HK-2 (cell line): ENCODE results near the gene NFIA.
A peak's percentile ranks its signal among the peaks of the same experiment; 100 is the strongest.

Experiments used
- DNase-seq: peaks from one replicate; pipeline ENCODE4 v3.0.0-alpha.2; 2018; ENCODE audit not compliant: unreplicated experiment

The NFIA gene

DNA sequence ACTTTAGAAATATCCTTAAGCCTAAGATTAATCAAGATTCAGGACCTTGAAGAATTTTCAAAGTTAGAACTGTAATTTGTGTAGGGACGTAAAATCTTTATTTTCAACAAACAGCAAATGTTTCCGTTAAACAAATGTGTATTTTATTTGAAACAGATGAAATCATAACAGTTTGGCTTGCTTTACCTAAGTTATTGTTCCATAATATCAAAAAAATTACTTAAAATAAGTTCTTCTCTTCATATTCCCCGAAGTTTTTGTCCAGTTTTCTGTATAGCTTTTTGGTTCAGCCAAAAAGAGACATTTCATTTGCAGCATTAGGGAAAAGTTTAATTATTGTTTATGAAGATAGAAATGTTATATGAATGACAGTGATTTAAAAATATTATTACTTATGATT is 100.1 kb downstream of the NFIA start:
- no peak for DNase-seq

DNA sequence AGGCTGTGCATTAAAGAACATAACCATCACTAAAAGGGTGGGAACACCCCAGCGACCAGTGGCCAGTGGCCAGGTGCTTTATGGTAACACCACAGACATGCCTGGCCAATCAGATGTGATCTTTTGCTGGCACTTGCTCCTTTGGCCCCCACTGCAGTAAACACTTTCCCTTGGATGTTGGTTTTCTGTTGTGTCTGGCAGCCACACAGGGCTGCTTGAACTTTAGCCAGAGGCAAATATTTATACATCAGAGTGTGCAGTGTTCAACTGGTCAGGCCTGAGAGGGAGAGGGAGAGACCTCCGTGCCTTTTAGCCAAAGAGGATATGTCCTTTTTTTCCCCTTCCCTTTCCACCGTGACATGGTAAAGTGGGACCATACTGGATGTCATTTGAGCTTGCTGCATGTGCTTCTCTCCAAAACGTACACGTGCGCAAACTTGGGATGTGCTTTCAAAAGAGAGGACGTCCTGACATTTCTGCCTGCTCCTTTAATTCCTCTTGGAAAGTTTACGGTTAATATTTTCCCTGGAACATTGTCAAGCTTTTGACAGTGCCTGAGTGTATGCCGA is 101.2 kb downstream of the NFIA start:
- DNase-seq = no peak

DNA sequence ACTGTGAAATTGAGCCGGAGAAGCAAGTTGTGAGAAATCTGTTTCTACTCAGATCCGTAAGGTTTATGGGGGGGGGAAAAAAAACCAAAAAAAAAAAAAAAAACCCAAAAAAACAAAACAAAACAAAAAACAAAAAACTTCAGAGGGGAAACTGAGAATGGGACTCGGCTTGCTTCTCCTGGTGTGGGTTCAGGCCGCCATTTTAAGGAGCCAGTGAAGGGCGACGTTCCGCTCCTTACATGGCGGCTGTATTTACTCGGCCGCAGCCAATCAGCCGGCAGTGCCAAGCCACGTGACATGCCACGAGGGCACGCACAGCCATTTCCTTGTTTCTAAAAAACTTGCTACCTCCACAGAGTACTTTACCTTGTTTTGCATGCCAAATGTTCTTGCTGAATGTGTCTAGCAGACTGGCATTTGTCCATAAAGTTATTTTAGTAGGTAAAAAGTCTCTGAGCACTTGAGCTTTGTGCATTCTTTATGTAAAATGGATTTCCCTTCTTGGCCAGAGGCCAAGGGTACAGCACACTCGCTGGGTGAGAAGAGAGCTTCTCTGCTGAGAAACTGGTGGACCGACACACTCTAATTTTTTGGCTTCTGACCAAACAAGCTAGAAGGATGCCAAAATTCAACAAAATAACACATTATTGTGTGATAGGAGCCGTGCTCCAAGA is 101.8 kb downstream of the NFIA start:
- DNase-seq = peak; percentile 60

DNA sequence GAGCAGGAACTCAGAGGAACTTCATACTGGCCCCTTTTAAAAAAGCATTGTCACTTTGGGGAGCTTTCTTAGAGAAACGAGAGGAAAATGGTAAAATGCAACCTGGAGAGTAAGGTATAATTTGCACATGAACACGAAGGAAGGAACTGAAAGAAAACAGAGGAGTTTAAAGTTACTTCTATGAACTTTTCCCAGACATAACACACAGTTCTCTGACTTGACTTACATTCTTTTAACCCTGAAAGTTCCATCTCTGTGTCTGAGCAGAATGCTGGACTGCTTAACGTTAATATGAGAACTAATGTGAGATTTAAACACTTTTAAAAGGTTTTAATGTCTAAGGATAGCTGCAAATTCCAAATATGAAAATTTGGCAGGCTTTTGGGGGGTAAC is 102.3 kb downstream of the NFIA start:
- no peak for DNase-seq

DNA sequence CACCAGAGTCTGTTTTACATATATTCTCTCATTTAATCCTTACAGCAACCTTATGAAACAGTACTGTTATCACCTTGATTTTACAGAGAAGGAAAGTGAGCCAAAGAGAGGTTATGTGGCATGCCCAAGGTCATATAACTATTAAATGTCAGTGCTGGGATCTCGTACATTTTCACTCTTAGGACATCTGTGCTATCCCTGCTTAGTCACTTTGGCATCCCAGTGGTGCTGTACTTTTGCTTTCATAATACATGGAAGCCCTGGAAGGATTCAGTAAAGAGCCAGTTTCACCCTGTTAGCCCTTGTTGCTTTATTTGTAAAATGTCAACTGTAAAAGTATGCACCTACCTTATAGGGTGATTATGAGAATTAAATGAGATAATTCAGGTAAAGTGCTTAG is 104.4 kb downstream of the NFIA start:
- no peak for DNase-seq

DNA sequence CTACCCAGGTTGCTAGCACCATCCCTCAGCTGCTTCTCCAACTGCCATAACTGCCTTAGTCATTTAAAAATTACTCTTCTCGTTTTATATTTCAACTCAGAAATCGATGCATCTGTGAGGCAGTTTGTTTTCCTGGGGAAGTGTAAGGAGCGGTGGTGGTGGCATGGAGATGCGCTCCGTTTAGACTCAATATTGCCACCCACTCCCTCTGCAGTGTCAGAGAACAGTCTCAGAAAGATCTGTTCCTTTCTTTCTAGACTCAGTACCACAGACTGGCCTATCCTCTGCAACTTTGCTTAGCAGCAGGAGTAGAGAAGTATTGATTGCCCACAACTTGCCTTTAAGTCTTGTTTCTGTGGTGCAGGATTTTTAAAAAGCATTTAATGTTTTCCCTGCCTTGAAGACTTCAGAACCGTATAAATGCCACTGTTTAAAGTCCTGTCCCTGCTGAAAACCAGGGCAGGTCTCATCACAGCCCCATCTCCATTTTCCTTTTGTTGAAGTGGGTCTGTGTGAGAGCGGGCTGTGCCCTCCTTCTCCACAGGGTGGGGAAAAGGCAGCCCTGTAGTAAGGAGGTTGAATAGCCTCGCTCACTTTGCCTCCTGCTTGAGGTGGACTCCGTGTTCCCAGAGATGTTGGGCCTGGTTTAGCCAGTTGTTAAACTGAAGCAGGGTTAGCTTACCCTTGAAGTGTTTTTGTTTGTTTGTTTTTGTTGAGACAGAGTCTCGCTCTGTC is 105.2 kb downstream of the NFIA start:
- DNase-seq = no peak

DNA sequence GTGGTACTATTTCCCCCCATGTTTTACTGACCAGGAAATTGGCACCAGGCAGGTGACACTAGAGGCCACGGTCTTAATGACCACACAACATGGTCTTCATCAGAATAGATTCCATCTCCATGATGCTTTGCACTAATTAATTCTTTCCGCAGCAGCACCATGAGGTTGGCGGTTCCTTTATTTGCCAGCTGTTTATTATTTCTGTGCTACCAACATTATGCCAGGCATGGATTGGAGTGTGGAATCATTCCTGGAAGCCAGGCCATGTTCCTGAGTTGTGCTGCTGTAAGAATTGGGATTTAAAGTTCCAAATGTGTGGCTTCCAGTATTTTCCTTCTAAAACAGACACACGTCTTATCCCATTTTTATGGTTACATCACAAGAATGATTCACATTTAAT is 107.8 kb downstream of the NFIA start:
- no peak for DNase-seq

DNA sequence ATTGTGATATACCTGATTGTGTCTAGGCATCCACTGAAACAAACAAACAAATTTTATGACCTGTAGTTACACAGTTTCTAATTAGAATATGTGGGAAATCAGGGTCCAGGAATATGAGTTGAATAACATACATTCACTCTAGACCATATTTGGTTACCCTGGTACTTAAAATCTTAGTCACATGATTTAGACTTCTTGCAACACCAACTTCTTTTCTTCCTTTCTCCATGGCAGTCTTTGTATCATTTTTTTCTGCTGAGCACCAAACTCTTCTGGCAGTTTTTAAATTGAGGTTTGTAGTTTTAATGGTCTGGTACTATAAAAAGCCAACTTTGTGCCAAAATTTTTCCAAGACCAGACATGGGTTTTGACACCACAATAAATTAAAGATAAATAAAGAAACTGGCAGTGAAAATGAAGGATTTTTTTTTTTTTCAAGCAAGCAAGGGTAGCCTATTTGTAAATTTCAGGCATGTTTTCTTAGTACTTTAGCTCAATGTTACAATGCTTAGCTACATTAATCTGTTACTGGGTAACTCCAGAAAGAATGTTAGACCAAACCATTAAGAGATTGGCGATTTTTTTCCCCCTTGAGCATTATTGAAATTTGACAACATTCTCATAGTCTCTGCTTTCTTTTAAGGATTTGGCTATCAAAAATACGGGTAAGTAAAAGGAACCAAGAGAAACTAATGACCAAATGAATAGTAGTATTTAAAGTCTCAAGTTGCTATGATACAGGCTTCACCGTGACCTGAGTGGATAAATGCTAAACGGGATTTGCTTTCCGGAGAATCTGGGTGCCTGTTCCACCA is 108.5 kb downstream of the NFIA start:
- DNase-seq = no peak

DNA sequence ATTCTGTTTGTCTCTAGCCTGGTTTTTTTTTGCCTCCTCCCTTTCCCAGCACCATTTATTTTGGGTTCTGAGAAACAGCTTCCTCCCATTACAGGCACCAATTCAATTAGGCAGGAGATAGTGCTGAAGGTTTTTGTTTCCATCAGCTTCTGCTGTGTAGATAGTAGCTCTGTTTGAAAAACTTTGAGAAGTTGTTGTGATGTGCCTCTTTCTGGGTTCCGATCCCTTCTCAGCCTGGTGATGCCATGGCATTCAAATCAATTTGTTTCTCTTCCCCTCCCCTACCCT is 109.0 kb downstream of the NFIA start:
- DNase-seq = no peak

DNA sequence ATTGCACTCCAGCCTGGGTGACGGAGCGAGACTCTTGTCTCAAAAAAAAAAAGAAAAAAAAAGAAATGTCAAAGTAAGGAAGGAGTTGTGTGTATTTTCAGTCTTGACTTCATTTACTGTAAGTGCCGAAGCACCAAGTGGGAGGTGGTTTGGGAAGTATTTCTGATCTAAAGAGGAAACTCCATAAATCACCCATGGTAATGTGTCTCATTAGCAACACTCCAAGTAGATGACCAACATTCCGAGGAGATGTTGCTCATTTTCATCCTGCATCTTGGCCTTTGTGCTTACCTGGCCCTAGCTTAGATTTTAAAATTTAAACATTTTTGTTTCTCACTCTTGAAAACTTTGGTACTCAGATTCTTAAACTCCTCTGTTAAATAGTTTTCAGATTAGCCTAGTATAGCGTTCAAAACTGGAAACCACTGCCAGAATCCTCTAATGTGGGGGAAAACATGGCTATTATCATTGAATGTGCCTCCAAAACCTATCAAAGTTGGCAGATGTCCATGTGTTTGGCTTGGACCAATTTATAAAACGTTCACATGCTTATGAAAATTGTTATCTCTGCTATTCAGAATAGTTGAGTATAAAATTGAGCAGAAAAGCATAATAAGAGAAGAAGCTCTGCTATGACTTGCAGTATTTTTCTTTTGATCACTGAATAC is 110.4 kb downstream of the NFIA start:
- no peak for DNase-seq

DNA sequence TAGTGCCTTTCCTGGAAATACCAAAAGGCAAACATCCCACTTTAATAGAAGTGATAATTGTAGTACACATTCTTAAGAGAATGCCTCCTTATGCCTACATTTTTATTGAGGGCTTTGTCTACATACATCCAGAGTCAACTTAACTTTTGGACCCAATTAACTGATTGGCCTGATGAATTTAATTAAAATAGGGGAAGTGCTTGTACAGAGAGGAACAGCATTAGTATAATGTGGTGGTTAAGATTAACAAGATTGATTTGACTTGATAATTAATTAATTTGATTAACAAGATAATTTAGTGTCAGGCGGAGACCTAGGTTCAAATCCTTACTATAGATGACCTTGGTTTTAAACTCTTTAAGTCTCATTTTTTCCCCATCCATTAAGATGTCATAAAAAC is 111.4 kb downstream of the NFIA start:
- DNase-seq = no peak

DNA sequence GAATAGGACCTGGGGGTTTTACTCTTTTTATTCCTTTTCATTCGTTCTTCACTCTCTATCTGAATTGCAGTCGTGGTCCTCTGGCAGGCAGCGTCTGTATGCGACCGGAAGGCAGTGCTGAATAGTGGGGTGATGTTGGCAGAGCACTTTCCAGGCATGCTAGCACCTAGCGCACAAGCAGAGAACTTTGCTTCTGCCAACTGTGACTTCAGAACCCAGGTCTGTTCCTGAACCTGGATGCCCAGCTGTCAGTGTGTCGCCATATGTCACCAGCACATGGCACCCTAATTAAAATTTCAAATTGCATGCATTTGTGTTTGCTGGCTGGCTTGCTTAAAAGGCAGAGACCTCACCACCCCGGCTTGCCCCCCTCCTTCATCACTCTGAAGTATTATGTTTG is 116.2 kb downstream of the NFIA start:
- DNase-seq = no peak

DNA sequence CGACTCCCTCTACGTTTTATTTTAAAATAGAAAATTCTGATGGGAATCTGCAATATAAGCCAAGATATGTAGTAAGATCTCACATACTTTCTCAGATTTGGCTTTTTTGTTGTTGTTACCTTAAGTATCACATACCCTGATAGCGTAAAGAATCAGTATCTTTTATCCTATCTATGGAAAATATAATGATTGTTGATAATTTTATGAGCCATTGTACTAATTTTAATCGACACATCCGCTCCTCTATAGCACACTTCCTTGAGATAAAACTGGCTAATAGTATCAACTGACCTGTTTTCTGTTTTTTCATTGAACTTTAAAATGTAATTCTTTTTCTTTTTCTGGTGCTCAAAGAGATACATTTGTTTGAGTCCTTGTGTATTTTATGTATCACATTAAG is 118.7 kb downstream of the NFIA start:
- no peak for DNase-seq

DNA sequence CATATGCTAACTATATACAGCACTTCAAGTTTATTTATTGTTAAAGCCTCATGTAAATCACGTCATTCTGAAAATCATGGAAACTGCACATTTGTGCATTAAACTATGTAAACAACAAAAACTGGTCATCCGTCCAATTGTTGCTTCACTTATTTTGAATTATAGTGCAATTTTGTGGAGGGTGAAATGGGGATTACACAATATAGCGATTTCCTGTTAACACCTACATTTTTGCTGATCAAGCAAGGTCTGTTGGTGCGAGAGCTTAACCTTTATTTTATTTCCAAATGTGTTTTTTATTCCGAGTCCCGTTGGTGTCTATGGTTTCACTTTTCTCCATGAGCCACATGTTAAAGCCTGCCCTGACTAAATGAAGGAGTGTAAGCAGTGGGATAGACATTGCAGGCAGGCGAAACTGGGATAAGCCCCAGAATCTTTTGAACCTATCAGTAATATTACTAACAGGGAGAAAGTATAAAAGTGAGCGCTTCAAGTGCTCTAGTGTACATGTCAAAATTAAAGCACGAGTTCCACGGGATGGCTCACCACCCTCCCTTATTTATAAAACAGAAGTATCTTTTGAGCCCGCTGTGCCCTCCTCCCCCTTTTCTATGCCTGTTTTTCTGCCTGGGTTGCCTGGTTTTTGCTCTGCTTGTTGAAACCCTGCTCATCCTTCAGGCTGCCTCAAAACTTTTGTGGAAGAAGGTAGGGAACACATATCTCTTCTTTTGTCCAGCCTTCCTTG is 120.7 kb downstream of the NFIA start:
- no peak for DNase-seq

DNA sequence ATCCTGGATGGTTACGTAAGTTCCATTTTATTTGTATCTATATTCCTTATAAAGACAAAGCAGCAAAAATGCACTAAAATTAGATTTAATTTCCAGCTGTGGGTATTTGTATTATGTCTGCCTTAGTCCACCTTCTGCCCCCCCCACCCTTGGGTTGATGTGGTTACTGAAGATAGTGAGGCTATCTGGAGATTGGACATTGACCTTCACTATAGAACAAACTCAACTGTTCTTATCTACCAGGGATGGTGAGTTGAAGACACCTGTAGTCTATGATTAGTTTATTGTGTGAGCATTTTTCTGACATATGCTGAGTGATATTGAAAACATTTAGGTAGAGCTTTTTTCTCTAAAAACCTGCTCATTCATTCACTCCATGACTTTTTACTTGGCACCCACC is 122.2 kb downstream of the NFIA start:
- no peak for DNase-seq

DNA sequence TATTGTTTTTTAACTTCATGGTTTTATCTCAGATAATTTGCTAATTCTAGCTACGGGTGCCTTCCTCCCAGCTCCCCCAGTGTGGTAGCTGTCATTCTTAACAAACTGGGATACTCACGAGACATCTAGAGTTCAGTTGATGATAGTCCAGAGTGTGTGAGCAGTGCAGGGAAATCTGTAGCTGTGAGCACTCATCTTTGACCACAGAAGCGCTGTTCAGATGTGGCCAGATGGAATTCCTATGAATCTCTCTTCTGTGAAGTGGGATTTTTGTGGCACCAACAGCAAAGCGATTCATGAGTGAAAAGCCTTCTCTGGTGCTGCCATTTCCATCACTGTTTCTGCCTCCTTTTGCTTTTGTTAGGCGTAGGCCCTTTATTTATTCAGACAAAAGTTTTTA is 125.1 kb downstream of the NFIA start:
- DNase-seq = peak; percentile 40

DNA sequence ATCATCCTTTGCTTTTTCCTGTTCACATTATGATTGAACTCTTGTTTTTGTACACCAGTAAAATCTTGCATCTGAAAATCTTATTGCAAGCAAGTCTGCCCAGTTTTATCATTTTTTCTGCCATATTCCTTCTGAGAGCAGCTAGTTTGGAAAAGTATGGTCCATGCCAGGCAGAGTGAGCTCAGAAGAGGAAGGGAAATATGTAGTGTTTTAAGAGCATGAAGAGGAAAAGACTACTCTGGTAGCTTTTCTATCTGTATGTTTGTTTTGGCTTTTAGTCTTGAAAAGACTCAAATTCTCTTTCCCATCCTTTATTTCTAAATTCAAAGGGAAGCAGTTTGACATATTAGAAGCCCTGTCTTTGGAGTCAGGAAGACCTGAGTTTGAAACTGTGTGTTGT is 125.8 kb downstream of the NFIA start:
- DNase-seq = no peak

DNA sequence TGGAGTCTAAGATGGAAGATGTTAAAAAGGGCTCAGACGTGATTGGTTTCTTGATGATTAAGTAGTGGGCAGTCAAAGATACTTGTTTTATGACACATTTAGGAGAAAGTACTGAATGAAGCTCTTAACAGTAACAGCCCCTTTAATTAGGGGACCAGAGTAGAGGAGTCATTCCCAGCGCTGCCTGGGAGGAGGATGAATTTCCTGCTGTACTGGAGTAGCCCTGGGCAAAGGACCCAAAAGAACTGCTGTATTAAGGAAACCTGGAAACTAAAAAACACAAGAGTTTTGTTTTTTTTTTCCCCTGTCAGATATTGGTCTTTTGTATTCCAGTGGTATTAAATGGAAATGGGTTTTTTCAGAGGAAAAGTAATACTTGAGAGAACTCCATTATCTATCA is 126.5 kb downstream of the NFIA start:
- DNase-seq = no peak

DNA sequence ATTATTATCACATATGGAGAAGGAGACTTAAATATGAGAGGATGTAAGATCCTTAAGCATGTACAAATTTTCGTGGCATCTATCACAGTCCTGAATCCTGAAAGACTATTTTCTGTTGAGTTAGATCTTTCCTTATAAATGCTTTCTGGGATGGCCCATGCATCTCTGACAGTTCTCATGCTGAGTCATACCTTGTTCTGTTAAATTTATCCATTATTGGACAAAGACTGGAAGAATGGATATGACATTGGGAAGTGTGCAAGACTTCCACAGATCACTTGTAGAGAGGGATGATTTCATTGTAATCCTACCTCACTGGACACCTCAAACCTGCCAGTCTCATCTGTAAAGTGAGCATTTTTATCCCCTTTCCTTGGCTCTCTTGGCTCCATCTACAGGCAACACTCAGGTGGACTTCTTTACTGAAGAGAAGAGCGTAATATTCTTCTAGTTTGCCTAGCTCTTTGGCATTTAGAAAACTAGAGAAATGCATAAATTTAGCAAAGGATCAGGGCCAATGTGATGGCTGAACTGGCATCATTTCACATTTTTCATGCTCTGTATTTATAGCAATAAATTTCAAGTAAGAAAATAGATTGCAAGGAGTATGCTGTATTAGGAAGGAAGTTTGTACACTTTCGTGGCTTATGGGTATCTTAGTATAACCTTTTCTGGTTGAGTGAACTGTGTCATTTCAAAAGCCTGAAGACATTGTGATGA is 128.2 kb downstream of the NFIA start:
- DNase-seq = no peak

DNA sequence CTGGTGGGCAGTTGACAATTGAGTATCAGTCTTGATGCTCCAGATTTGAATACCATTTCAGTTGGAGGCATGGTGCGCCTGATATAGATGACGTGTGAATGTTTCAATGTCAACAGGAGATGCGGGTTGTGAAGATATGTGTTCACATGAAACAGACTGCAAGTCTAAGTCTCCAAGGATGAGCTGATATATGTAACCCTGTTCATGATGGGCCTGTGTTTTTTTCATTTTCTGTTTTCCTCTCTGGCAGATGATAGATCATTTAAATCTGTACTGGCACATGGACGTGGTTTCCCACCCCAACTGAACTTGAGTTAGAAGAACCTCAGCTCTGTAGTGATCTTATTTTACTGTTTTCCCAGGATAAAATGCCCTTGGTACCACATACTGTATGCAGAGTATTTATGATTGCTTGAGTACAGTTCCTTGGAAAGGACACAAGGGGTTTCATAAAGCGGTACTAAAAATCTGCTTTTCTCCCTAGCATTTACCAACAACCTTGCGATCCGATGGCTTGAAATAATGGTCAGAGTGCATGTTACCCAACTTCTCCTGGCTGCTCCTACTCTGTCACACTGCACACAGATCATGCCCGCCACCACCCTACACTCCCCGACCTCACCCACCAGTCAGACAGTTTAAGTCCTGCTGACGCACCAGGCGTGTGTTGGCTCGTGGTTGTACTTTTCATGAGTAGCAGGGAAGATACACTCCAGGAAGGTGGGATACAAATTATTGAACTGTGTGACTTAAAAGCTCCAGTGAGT is 131.1 kb downstream of the NFIA start:
- no peak for DNase-seq
